Fibroblast of pulmonary artery (primary cell): ENCODE results near the gene VSNL1.

Source experiments
- DNase-seq: peaks from one replicate; pipeline ENCODE4 v3.0.0-alpha.2; 2010; ENCODE audit warnings: low read depth
- H3K4me3 ChIP-seq: replicated peaks from 2 replicates; pipeline ENCODE4 v1.5.1; 2011; ENCODE audit warnings: low read depth, mild to moderate bottlenecking, control low read depth, low read length, moderate library complexity
- CTCF ChIP-seq: IDR thresholded peaks from 2 replicates; pipeline ENCODE4 v1.5.1; 2011; ENCODE audit warnings: mild to moderate bottlenecking, control low read depth, low read length, inconsistent platforms; ENCODE audit errors: missing control alignments

VSNL1 gene

GRCh38 chr2:17588031-17588430, 47.5 kb downstream of the VSNL1 start:
- no peak for TF ChIP-seq CTCF
- H3K4me3 ChIP-seq: no peak overlapping the region
- DNase-seq: no peak

GRCh38 chr2:17589406-17590035, 49.0 kb downstream of the VSNL1 start:
- DNase-seq: no peak
- H3K4me3 ChIP-seq: no peak overlapping the region
- TF ChIP-seq CTCF: no peak

- no peak for DNase-seq
- TF ChIP-seq CTCF: no peak
- H3K4me3 ChIP-seq: no peak overlapping the region
These were observed 49.9 kb downstream of the VSNL1 start for GRCh38 chr2:17590342-17590911.

GRCh38 chr2:17591846-17592245, 51.4 kb downstream of the VSNL1 start:
- no peak overlapping the region for H3K4me3 ChIP-seq
- DNase-seq: no peak
- no peak for TF ChIP-seq CTCF

DNA sequence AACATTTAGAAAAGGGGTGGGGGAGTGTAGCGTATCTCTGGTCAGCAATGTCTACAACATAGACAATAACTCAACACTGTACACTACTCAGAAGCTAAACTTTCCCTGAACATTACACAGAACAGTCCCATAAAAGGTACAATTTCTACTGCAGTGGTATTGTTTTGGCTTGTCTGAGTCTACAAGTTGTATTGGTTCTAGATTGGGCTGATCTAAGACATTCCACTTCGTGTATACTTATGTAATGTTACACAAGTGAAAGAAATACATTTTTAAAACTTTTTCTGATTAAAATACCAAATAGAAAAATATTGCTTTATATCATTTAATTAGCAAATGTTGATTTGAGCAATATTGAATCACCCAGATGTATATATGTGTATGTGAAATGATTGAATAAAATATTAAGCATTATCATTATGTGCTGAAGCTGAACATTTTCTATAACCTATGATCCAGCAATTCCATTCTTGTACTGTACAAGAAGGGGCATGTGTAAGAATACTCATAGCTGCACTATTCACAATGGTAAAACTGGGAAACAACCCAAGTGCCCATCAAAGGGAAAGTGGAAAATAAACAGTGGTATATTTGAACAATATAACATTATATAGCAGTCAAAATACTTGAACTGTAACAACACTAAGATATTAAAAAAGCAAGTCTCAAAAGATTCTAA, 52.4 kb downstream of the VSNL1 start:
- no peak for TF ChIP-seq CTCF
- no peak for DNase-seq
- no peak overlapping the region for H3K4me3 ChIP-seq

GRCh38 chr2:17593445-17593840, 52.9 kb downstream of the VSNL1 start:
- no peak for TF ChIP-seq CTCF
- no peak overlapping the region for H3K4me3 ChIP-seq

More at GRCh38 chr2:17593445-17593840, 52.9 kb downstream of the VSNL1 start:
- DNase-seq: no peak
